ENCODE measurements around the gene TSBP1. TPM values are rescaled to one million over a fixed set of nuclear protein-coding genes. Genes with fewer than 3 reads are reported as not detected.

The TSBP1 gene, protein sequence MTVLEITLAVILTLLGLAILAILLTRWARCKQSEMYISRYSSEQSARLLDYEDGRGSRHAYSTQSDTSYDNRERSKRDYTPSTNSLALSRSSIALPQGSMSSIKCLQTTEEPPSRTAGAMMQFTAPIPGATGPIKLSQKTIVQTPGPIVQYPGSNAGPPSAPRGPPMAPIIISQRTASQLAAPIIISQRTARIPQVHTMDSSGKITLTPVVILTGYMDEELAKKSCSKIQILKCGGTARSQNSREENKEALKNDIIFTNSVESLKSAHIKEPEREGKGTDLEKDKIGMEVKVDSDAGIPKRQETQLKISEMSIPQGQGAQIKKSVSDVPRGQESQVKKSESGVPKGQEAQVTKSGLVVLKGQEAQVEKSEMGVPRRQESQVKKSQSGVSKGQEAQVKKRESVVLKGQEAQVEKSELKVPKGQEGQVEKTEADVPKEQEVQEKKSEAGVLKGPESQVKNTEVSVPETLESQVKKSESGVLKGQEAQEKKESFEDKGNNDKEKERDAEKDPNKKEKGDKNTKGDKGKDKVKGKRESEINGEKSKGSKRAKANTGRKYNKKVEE
- not detected for total RNA-seq

DNA sequence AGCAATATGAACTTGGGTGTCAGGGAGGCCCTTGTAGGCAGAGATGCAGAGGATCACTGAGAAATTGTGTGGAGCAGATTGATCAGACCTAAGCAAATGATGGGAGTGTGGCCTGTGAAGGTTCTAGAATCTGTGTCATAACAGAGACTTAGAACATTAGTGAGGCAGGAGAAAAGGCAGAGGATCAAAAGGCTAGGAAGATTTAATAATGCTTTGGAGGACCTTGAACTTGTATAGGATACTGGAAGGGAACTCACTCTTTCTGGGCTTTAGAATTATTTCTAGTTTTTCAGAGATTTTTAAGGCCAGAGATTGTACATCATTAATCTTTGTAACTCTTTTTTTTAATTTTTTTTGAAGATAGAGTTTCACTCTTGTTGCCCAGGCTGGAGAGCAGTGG, at the start of gene TSBP1:
Gene TSBP1 (minus strand): TSS at position 101 of the 400 bp plus-strand sequence. CDS start 197 bp downstream, outside the sequence.
- TF ChIP-seq, protein P1, sequence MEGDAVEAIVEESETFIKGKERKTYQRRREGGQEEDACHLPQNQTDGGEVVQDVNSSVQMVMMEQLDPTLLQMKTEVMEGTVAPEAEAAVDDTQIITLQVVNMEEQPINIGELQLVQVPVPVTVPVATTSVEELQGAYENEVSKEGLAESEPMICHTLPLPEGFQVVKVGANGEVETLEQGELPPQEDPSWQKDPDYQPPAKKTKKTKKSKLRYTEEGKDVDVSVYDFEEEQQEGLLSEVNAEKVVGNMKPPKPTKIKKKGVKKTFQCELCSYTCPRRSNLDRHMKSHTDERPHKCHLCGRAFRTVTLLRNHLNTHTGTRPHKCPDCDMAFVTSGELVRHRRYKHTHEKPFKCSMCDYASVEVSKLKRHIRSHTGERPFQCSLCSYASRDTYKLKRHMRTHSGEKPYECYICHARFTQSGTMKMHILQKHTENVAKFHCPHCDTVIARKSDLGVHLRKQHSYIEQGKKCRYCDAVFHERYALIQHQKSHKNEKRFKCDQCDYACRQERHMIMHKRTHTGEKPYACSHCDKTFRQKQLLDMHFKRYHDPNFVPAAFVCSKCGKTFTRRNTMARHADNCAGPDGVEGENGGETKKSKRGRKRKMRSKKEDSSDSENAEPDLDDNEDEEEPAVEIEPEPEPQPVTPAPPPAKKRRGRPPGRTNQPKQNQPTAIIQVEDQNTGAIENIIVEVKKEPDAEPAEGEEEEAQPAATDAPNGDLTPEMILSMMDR (IDR thresholded peaks at IDR 0.05), result no peak
- DNase-seq (ENCODE audit: low spot score), result no peak
- Histone ChIP-seq H3K27ac (no peak within 1 kb of the TSS), H3K9me3 (no peaks in the 10 kb centered on the region), H3K27me3 (no peaks in the 10 kb centered on the region), H3K4me3 (no peak within 1 kb of the TSS), H3K4me1 (no peaks in the 10 kb centered on the region), H3K36me3 (no peaks in the 10 kb centered on the region)

GRCh38 chr6:32416036-32416435, 44.3 kb upstream of the TSBP1 start:
- Histone ChIP-seq H3K9me3 (no peaks in the 10 kb centered on the region), H3K27me3 (peaks cover 0 to 10% of the 10 kb centered on the region in 2 donors), H3K27ac (no peak overlapping the region), H3K36me3 (no peaks in the 10 kb centered on the region), H3K4me3 (no peak overlapping the region), H3K4me1 (peaks cover 0 to 3% of the 10 kb centered on the region in 2 donors)
- no peak for DNase-seq (ENCODE audit: low spot score)
- TF ChIP-seq, protein P1 (IDR thresholded peaks at IDR 0.05), result no peak

GRCh38 chr6:32415521-32416019, 43.9 kb upstream of the TSBP1 start:
- no peak overlapping the region for H3K27ac ChIP-seq
- peak; percentile 78 for DNase-seq (ENCODE audit: low spot score)
- H3K4me1 ChIP-seq, result peaks cover 0 to 3% of the 10 kb centered on the region in 2 donors
- no peak overlapping the region for H3K4me3 ChIP-seq
- TF ChIP-seq, protein P1 (IDR thresholded peaks at IDR 0.05), result peak; percentile 98 to 100
- H3K36me3 ChIP-seq, result no peaks in the 10 kb centered on the region
- H3K27me3 ChIP-seq, result peaks cover 0 to 10% of the 10 kb centered on the region in 2 donors
- no peaks in the 10 kb centered on the region for H3K9me3 ChIP-seq

GRCh38 chr6:32413427-32414047, 41.8 kb upstream of the TSBP1 start:
- no peak overlapping the region for H3K4me3 ChIP-seq
- TF ChIP-seq, protein P1 (IDR thresholded peaks at IDR 0.05), result peak; percentile 71 to 97
- H3K4me1 ChIP-seq, result peaks cover 0 to 3% of the 10 kb centered on the region in 2 donors
- peaks cover 0 to 10% of the 10 kb centered on the region in 2 donors for H3K27me3 ChIP-seq
- DNase-seq (ENCODE audit: low spot score), result peak; percentile 79
- H3K36me3 ChIP-seq, result no peaks in the 10 kb centered on the region
- no peak overlapping the region for H3K27ac ChIP-seq
- H3K9me3 ChIP-seq, result no peaks in the 10 kb centered on the region

DNA sequence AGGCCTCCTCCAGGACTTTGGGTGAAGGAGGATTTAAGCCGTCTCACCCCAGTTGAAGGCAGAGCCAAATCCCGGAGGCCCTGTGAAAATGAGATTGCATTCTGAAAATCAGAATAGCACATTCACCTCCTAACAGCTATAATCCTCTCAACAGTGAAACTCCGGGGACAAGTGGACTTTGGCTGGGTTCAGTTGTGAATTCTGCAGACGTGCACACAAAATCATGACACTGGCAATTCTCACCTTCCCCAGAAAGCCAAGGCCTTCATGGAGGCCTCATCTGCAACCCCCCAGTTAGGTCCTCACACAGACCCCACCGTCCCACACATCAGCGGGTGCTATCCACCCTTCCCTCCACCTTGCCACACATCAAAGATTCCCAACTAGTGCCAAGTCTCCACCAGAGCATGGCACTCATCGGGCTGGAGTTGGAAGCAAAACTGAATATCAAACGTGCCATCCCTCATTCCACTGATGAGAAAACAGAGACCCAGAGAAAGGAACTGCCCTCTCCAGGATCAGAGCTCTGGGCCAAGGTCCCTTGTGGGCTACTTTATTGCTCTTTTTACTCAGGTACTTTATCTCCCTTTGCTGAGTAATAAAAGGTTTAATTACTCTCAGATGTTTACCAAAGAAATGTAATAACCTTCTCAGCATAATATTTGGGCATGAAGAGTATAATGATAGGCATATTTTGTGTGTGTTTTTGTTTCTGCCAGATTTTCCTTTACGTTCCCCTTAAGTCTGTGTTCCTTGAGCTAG, 40.0 kb upstream of the TSBP1 start:
- Histone ChIP-seq H3K9me3 (no peaks in the 10 kb centered on the region), H3K36me3 (no peaks in the 10 kb centered on the region), H3K27me3 (peaks cover 0 to 10% of the 10 kb centered on the region in 2 donors), H3K4me1 (peaks cover 0 to 3% of the 10 kb centered on the region in 2 donors), H3K27ac (no peak overlapping the region), H3K4me3 (no peak overlapping the region)
- DNase-seq (ENCODE audit: low spot score), result no peak
- TF ChIP-seq, protein P1 (IDR thresholded peaks at IDR 0.05), result no peak

Measured in right atrium auricular region (tissue), 2 donors.